ENCODE data around the gene ZNF414.
"Not testable (repeated sequence)": the region's sequence is repeated elsewhere in the genome, so short reads cannot be mapped to it uniquely, and the experiment has no call there.

ZNF414 gene
- total RNA-seq, result 4.0 to 11.0 reads per million in 2 experiments

- peak; percentile 95 for DNase-seq (ENCODE audit: low read depth)
These were observed at the start of gene ZNF414 for GRCh38 chr19:8513687-8514504. TSS of gene ZNF414 (minus strand) at chr19:8514167. CDS start at chr19:8514046, 121 bp downstream.

- DNase-seq (ENCODE audit: low read depth), result no peak
These were observed 47.3 kb upstream of the ZNF414 start for GRCh38 chr19:8561075-8561764.

GRCh38 chr19:8558325-8558724 is 44.4 kb upstream of the ZNF414 start:
- DNase-seq (ENCODE audit: low read depth), result no peak

- no peak for DNase-seq (ENCODE audit: low read depth)
These were observed 43.8 kb upstream of the ZNF414 start for GRCh38 chr19:8557642-8558238.

- not testable (repeated sequence) for DNase-seq (ENCODE audit: low read depth)
These were observed 39.8 kb upstream of the ZNF414 start for GRCh38 chr19:8553729-8554128.

- DNase-seq (ENCODE audit: low read depth), result no peak
These were observed 38.8 kb upstream of the ZNF414 start for GRCh38 chr19:8552810-8553209.

GRCh38 chr19:8550070-8550469 is 36.1 kb upstream of the ZNF414 start:
- DNase-seq (ENCODE audit: low read depth), result no peak

- no peak for DNase-seq (ENCODE audit: low read depth)
These were observed 31.8 kb upstream of the ZNF414 start for GRCh38 chr19:8545743-8546142.

- no peak for DNase-seq (ENCODE audit: low read depth)
These were observed 30.2 kb upstream of the ZNF414 start for GRCh38 chr19:8544168-8544567.

GRCh38 chr19:8539621-8540149 is 25.7 kb upstream of the ZNF414 start:
- DNase-seq (ENCODE audit: low read depth), result no peak

GRCh38 chr19:8537099-8537498 is 23.1 kb upstream of the ZNF414 start:
- no peak for DNase-seq (ENCODE audit: low read depth)

GRCh38 chr19:8536282-8536681 is 22.3 kb upstream of the ZNF414 start:
- DNase-seq (ENCODE audit: low read depth), result no peak

- DNase-seq (ENCODE audit: low read depth), result no peak
These were observed 18.3 kb upstream of the ZNF414 start for GRCh38 chr19:8532225-8532624.

- DNase-seq (ENCODE audit: low read depth), result no peak
These were observed 17.5 kb upstream of the ZNF414 start for GRCh38 chr19:8531470-8531869.

GRCh38 chr19:8530061-8530679 is 16.2 kb upstream of the ZNF414 start:
- no peak for DNase-seq (ENCODE audit: low read depth)

- no peak for DNase-seq (ENCODE audit: low read depth)
These were observed 15.5 kb upstream of the ZNF414 start for GRCh38 chr19:8529369-8530006.

GRCh38 chr19:8528500-8528899 is 14.5 kb upstream of the ZNF414 start:
- DNase-seq (ENCODE audit: low read depth), result no peak

GRCh38 chr19:8526345-8527091 is 12.6 kb upstream of the ZNF414 start:
- no peak for DNase-seq (ENCODE audit: low read depth)

- no peak for DNase-seq (ENCODE audit: low read depth)
These were observed 11.4 kb upstream of the ZNF414 start for GRCh38 chr19:8525401-8525684.

GRCh38 chr19:8519388-8519787 is 5.4 kb upstream of the ZNF414 start:
- no peak for DNase-seq (ENCODE audit: low read depth)

GRCh38 chr19:8518536-8518935 is 4.6 kb upstream of the ZNF414 start:
- no peak for DNase-seq (ENCODE audit: low read depth)

Measured in T follicular helper cell (primary cell).